Measurements from ENCODE around the gene KCNIP4.

- TF ChIP-seq CTCF (IDR thresholded peaks at IDR 0.05; ENCODE audit: extremely low read depth in 1 of 2, insufficient read depth in 1 of 2, low read depth in 1 of 2, low read length in 2 of 2) (no peak), EZH2 (IDR thresholded peaks at IDR 0.05; ENCODE audit: borderline replicate concordance, low read depth, low read length, severe bottlenecking) (no peak), MYC (IDR thresholded peaks at IDR 0.05; ENCODE audit: low read depth, low read length) (no peak), POLR2A (IDR thresholded peaks at IDR 0.05; ENCODE audit: low read depth, low read length) (no peak), MAX (IDR thresholded peaks at IDR 0.05; ENCODE audit: insufficient read depth, insufficient read length) (no peak), JUN (IDR thresholded peaks at IDR 0.05; ENCODE audit: borderline replicate concordance, insufficient read depth, insufficient read length, low read depth) (no peak), POLR2AphosphoS5 (IDR thresholded peaks at IDR 0.05; ENCODE audit: insufficient read depth, low read depth, low read length) (no peak), GATA2 (IDR thresholded peaks at IDR 0.05; ENCODE audit: insufficient read depth, insufficient read length, low read depth, low read length) (no peak)
Measured at GRCh38 chr4:21118301-21118700, 830.3 kb downstream of the KCNIP4 start.

All from endothelial cell of umbilical vein (primary cell).